NCI-H748 (cell line): ENCODE data around the gene SELENOH.

Source experiments
- DNase-seq: peaks from one replicate; lab custom pipeline; 2025; ENCODE audit not compliant: unreplicated experiment; lab: John Stamatoyannopoulos, UW

The SELENOH gene

DNA sequence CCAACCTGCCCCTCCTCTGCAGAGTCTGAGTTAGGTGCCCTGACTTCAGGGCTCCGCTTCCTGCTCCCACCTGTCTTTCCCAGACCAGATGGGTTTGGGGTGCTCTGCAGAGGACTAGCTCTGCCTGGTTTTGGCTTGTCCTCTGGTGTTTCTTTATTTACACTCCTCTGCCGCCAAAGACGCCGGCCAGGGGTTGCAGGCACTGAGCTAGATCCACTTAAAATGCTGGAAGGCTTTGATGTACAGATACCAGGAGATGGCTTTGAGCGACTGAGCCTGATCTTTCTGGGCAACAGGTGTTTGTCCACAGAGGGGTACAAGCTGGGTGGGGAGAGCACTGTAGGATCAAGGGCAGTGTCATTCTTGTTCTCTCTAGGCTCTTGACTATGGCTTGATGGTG is 3.9 kb downstream of the SELENOH start:
- DNase-seq = no peak

DNA sequence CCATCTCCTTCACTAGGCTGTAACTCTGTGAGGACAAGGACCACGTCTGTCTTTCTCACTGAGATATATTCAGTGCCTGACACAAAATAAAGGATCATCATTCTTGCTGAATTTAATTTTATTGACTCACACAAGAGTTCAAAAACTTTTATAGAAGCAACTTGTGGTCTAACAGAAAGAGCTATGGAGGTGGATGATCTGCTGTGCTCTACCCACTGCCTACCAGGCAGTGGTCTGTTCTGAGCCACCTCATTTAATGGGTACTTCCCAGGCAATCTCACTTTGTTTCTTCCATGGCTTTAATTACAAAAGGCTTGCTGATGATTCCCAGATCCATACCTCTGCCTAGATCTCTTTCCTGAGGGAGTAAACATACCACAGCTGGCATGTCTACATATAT is 5.6 kb downstream of the SELENOH start:
- DNase-seq = no peak

DNA sequence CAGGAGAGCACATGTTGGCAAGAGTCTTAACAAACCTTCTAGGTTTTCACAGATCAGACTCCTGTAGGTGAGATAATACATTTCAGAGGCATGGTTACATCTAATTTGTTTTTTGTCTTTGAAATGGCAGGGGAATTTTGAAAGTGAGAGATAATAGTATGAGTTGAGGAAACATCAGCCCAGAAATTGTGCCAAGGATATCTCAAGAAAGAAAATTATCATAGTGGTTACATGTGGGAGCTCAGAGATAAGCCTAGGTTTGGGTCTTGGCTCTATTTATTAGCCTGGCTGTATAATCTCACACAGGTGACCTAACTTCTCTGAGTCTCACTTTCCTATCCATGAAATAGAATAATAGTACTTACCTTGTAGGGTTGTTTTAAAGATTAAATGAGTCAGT is 9.9 kb downstream of the SELENOH start:
- DNase-seq = no peak

DNA sequence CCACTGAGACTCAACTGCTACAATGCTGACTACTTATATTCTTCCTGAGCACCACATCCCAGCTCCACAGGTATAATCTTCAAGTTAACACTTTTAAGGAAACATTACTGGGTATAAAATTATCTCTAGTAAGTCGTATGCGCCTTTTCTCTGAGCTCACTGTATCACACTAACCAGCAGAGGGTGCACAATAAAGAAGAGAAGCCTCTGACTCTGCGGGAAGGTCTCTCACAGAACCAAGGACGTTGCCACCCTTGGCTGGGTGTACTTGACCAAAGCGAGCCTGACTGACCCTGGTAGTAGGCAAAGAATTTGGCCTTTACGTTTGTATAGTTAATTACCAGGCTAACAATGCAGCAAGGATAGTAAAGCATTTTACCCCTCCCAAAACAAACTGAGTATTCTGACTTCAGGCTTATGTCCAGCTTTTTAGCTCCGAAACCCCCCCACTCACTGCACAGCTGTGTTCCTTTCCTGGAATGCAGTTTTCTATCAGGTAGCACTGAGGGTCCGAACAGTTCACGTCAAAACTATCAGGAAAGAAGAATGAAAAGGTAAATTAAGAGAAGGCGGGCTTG is 10.5 kb downstream of the SELENOH start, which contains the start of gene BTBD18:
Gene BTBD18, minus strand, starts transcription at position 144 of the 578 bp plus-strand sequence. CDS start 631 bp downstream, outside the sequence.
- peak; percentile 59 for DNase-seq

DNA sequence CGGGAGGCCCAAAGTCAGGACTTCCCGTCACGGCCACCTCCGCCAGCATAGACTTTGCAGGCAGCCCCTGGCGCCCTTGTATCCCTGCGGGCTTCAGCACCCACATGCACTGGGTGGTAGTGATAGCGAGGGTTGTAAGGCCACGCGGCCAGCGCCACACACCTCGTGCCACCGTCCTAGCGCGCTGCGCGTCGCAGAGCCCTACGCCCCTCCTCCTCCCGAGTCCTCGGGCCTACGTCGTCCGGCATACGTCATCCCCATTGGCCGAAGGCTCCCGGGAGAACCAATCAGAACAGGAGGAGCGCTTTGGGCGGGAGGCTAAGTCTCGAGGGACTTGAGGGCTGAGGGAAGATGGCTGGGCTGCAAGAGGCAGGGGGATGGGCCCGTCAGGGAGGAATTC is 11.7 kb downstream of the SELENOH start:
- DNase-seq = no peak

DNA sequence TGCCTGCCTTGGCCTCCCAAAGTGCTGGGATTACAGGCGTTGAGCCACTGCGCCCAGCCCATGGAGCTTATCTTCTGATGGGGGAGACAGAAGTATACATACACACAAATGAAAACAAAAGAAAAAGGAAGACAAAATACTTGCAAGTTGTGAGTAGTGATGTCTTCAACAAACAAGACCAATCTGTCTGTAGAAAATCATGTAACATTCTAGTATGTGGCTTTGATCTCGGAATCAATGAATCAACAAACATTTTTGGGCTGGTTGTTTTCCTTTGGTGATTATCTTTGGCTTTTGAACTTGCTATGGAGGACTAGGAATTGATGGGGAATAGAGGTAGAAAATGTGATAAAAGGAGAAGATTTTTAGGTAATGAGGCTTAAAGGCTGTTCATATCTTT is 16.9 kb downstream of the SELENOH start:
- DNase-seq = no peak

- DNase-seq = peak; percentile 93
These were observed 20.3 kb downstream of the SELENOH start, which contains the start of gene CTNND1 for GRCh38 chr11:57761301-57762234. Gene CTNND1 (plus strand): TSS chr11:57761802. CDS start chr11:57791479, 29,677 bp downstream.

- DNase-seq = peak; percentile 37
These were observed 21.1 kb downstream of the SELENOH start for GRCh38 chr11:57762235-57762861.

- DNase-seq = peak; percentile 12
These were observed 22.3 kb downstream of the SELENOH start for GRCh38 chr11:57763568-57763967.

GRCh38 chr11:57764021-57764420 is 22.7 kb downstream of the SELENOH start:
- DNase-seq = no peak

- DNase-seq = no peak
These were observed 23.3 kb downstream of the SELENOH start for GRCh38 chr11:57764566-57764965.

GRCh38 chr11:57764972-57765371 is 23.7 kb downstream of the SELENOH start:
- DNase-seq = no peak

DNA sequence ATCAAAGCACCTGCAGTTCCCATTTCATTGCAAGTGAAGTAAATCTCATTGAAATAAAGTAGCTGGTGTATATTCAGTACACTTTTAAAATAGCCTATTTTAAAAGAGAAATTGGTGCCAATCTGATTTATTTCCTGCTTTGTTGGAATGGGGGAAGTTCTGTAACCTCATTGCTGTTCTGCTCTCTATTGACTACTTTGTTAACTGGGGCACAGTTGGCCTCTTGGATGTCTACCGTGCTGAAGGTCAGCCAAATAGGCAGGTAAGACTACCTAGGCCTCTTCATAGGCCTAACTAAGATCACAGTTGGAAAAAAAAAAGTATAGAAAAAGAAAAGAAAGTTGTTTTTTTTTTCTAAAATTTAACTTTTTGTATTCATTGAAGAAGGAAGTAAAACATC is 29.5 kb downstream of the SELENOH start:
- no peak for DNase-seq

DNA sequence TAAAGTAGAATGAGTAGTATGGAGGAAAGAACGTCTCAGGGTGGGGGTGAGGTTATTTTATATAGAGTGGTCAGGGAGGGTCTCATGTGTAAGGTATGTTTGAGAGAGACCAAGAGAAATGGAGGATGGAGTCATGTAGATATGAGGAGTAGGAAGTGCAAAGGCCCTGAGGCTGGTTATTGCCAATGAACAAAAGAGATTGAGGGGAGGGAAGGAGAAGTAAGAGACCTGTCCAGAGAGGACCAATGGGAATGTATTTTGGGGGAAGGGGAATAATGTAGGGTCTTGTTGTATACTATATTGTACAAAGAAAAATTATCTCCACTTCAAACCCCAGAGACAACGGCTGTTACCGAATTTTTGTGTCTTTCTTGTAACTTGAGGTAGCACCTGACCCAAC is 30.1 kb downstream of the SELENOH start:
- DNase-seq = no peak

DNA sequence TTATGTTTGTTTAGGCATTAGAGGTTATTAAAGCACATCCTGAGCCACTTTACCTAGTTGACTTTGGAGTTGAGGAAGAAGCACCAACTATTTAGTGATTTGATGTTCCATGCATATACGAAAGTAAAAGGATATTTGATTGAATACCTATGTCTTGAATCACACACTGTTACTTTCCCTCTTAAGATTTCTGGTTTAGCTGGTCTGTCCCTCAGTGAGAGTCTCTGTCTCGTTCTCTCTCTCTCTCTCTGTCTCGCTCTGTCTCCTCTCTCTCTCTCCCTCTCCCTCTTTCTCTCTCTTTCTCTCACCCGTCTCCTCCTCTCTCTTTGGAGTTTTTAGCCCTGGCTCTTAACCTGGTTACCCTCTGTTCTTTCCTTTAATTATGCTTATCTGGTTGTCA is 31.3 kb downstream of the SELENOH start:
- no peak for DNase-seq

- DNase-seq = no peak
These were observed 31.8 kb downstream of the SELENOH start for GRCh38 chr11:57773026-57773598.

- DNase-seq = no peak
These were observed 34.2 kb downstream of the SELENOH start for GRCh38 chr11:57775491-57775890.

DNA sequence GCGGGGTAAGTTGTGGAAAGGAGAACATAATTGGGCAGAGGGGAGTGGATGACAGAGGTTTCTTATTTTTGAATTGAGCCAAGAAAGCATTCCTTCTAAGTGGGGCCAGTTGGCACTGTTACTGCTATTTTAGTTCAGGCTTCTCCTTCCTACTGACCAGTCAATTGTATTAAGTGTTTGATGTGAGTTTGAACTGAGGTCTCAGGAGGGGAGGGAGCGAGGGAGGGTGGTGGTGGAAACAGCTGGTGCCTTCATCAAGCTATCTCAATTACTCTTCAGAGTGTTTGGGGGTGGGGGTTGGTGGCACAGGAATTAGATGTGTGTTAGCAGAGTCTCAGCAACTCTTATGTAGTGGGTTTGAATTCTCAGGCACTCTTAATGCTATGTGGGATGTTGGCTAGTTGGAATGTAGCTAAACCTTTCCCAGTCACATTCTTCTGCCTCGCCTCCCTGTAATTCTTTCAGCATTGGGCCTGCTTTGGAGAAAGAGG is 34.8 kb downstream of the SELENOH start:
- DNase-seq = no peak

DNA sequence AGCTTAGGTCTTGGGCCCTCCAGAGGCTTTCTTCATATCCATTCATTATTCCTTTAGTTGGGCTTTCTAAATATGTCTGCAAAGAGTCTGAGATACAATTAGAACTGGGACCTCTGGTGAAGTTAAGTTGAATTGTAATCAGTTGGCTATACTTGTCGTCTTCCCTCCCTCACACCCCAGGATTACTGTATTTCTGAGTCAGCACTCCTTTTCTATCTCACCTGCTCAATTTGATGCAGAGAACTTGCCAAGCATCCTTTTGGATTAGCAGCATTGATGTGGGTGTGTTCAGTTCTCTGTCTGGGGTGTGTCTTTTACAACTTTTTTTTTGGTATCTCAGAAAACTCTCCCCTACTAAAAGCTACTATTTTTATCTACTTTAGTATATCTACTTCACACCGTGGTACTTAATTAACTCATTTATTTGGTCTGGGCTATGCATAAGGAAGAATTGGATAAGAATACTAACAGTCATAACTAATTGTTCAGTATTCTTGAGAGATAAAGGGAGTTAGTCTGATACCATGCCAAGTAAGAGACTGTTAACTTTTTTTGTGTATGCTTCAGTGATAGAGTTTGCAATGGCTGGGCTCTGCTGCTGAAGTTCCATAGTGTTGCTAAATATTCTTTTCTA is 35.4 kb downstream of the SELENOH start:
- DNase-seq = no peak

DNA sequence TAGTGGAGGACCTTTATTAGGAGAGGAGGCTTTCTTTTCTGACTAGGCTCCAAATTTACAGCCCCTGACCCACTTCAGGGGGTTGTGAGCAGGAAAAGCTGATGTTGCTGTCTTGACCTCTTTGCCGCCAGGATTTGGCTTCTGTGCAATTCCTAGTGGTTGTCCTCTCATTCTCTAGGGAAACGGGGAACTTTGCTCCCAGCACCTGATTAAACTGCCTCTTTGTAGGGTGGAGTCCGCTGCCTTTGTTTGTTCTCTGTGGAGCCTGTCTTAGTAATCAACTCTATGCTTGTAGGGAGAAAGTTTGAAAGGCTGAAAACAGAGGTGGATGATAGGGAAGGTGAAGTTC is 36.7 kb downstream of the SELENOH start:
- no peak for DNase-seq
